ENCODE data around the gene COL19A1.

Gene COL19A1

GRCh38 chr6:70180901-70181599 lies 314.7 kb downstream of the COL19A1 start:
- DNase-seq, result peak; percentile 3

GRCh38 chr6:70183538-70183937 lies 317.2 kb downstream of the COL19A1 start:
- no peak for DNase-seq

GRCh38 chr6:70184723-70185122 lies 318.4 kb downstream of the COL19A1 start:
- no peak for DNase-seq

- DNase-seq, result no peak
Observed at GRCh38 chr6:70186461-70186860, 320.1 kb downstream of the COL19A1 start.

GRCh38 chr6:70188202-70188601 lies 321.8 kb downstream of the COL19A1 start:
- DNase-seq, result no peak

GRCh38 chr6:70194421-70194820 lies 328.1 kb downstream of the COL19A1 start:
- DNase-seq, result no peak

GRCh38 chr6:70196531-70196930 lies 330.2 kb downstream of the COL19A1 start:
- DNase-seq, result no peak

GRCh38 chr6:70198785-70199184 lies 332.4 kb downstream of the COL19A1 start:
- no peak for DNase-seq

GRCh38 chr6:70208235-70208790 lies 342.0 kb downstream of the COL19A1 start:
- no peak for DNase-seq

GRCh38 chr6:70210462-70210861 lies 344.1 kb downstream of the COL19A1 start:
- no peak for DNase-seq

- DNase-seq, result no peak
Observed at GRCh38 chr6:70215460-70216108, 349.2 kb downstream of the COL19A1 start.

- DNase-seq, result no peak
Observed at GRCh38 chr6:70216767-70217166, 350.4 kb downstream of the COL19A1 start.

- no peak for DNase-seq
Observed at GRCh38 chr6:70219943-70220613, 353.7 kb downstream of the COL19A1 start.

GRCh38 chr6:70221025-70221714 lies 354.8 kb downstream of the COL19A1 start:
- DNase-seq, result peak; percentile 11

GRCh38 chr6:70221715-70222438 lies 355.5 kb downstream of the COL19A1 start:
- no peak for DNase-seq

GRCh38 chr6:70222439-70222749 lies 356.0 kb downstream of the COL19A1 start:
- no peak for DNase-seq

GRCh38 chr6:70225055-70225454 lies 358.7 kb downstream of the COL19A1 start:
- DNase-seq, result no peak

- no peak for DNase-seq
Observed at GRCh38 chr6:70231311-70231710, 365.0 kb downstream of the COL19A1 start.

- DNase-seq, result no peak
Observed at GRCh38 chr6:70234561-70235236, 368.3 kb downstream of the COL19A1 start.

GRCh38 chr6:70236343-70236742 lies 370.0 kb downstream of the COL19A1 start:
- no peak for DNase-seq

GRCh38 chr6:70241031-70241430 lies 374.7 kb downstream of the COL19A1 start:
- no peak for DNase-seq

- no peak for DNase-seq
Observed at GRCh38 chr6:70241991-70242420, 375.6 kb downstream of the COL19A1 start.
